SK-N-SH (cell line): Measurements from ENCODE around the gene ATP13A3. TPM values are rescaled to one million over a fixed set of nuclear protein-coding genes. Genes with fewer than 3 reads are reported as not detected.

Experiments
- CTCF ChIA-PET: fragments of 300-600, 350-600 bp; formaldehyde crosslinking; extraction: SDS; loops from one replicate; lab custom pipeline; 2021; lab: Yijun Ruan, JAX
- POLR2A ChIA-PET: fragments of 350-600 bp; sonication (Branson Sonifier 250); formaldehyde crosslinking; extraction: SDS; loops from one replicate; lab custom pipeline; 2020; ENCODE audit warnings: antibody characterized with exemption, inconsistent platforms; lab: Yijun Ruan, JAX
- DNase-seq: peaks from one replicate; pipeline ENCODE4 v3.0.0; 2012
- H2AFZ ChIP-seq: fragments of 200-600 bp; sonication (generic); 2 replicates; pipeline ENCODE4 v1.8.1; 2016; ENCODE audit warnings: antibody characterized with exemption, mild to moderate bottlenecking, low read depth
- H3F3A ChIP-seq: fragments of 200-600 bp; sonication (generic); replicated peaks from 2 replicates; pipeline ENCODE3; 2016; ENCODE audit warnings: antibody characterized with exemption, mild to moderate bottlenecking; ENCODE audit not compliant: insufficient read depth
- H3K27ac ChIP-seq, 2 experiments: fragments of 200-500 bp in 1 of 2; fragments of 200-600 bp in 1 of 2; sonication (Bioruptor generic) in 1 of 2; sonication (generic), shearing (Covaris generic) in 1 of 2; 2 replicates each; pipeline versions ENCODE4 v1.5.1 to v1.6.1; 2014 to 2016; ENCODE audit warnings: low read depth in 2 of 2, inconsistent platforms in 1 of 2, low read length in 1 of 2, mild to moderate bottlenecking in 1 of 2, mixed read lengths in 1 of 2
- H3K27me3 ChIP-seq: fragments of 200-600 bp; sonication (generic), shearing (Covaris generic); 2 replicates; pipeline ENCODE4 v1.6.1; 2016; ENCODE audit warnings: mixed run types; ENCODE audit not compliant: insufficient read depth
- H3K36me3 ChIP-seq, 2 experiments: fragments of 200-500 bp in 1 of 2; fragments of 200-600 bp in 1 of 2; sonication (Bioruptor generic) in 1 of 2; sonication (generic) in 1 of 2; replicated peaks in 1 of 2; 2 replicates each; pipeline versions ENCODE3 to v1.5.1; 2014 to 2016; ENCODE audit warnings: low read length in 1 of 2, mild to moderate bottlenecking in 1 of 2; ENCODE audit not compliant: insufficient read depth in 2 of 2, control insufficient read depth in 1 of 2
- H3K4me1 ChIP-seq, 2 experiments: fragments of 200-500 bp in 1 of 2; fragments of 200-600 bp in 1 of 2; sonication (Bioruptor generic) in 1 of 2; sonication (generic), shearing (Covaris generic) in 1 of 2; 2 replicates each; pipeline versions ENCODE4 v1.5.1 to v1.6.1; 2014 to 2016; ENCODE audit warnings: low read depth in 1 of 2, low read length in 1 of 2, mixed run types in 1 of 2; ENCODE audit not compliant: insufficient read depth in 2 of 2, control insufficient read depth in 1 of 2
- H3K4me2 ChIP-seq: fragments of 200-600 bp; sonication (generic), shearing (Covaris generic); 2 replicates; pipeline ENCODE4 v1.6.1; 2017; ENCODE audit warnings: mixed run types
- H3K4me3 ChIP-seq, 2 experiments: fragments of 200-500 bp in 1 of 2; fragments of 200-600 bp in 1 of 2; sonication (Bioruptor generic) in 1 of 2; sonication (generic), shearing (Covaris generic) in 1 of 2; 2 replicates each; pipeline versions ENCODE4 v1.5.1 to v1.8.1; 2014 to 2016; ENCODE audit warnings: low read depth in 2 of 2, inconsistent platforms in 1 of 2, low read length in 1 of 2, mild to moderate bottlenecking in 1 of 2, mixed read lengths in 1 of 2, moderate library complexity in 1 of 2
- H3K79me2 ChIP-seq: fragments of 200-600 bp; sonication (generic); 2 replicates; pipeline ENCODE4 v1.8.1; 2017; ENCODE audit warnings: mild to moderate bottlenecking; ENCODE audit not compliant: insufficient read depth
- H3K9ac ChIP-seq: fragments of 200-600 bp; sonication (generic); 2 replicates; pipeline ENCODE4 v1.6.1; 2017; ENCODE audit warnings: mixed run types
- H3K9me2 ChIP-seq: fragments of 200-600 bp; sonication (generic); 2 replicates; pipeline ENCODE4 v1.6.1; 2017; ENCODE audit warnings: mixed run types
- H3K9me3 ChIP-seq: fragments of 200-600 bp; sonication (generic); 2 replicates; pipeline ENCODE4 v1.6.1; 2017; ENCODE audit warnings: mixed run types, mild to moderate bottlenecking, moderate library complexity
- H4K20me1 ChIP-seq: fragments of 200-600 bp; sonication (generic); 2 replicates; pipeline ENCODE4 v1.6.1; 2017; ENCODE audit warnings: mild to moderate bottlenecking, mixed run types; ENCODE audit not compliant: insufficient read depth
- CHD2 ChIP-seq: fragments of 150-350 bp; IDR thresholded peaks from 2 replicates; pipeline ENCODE4 v1.6.1; 2018; ENCODE audit warnings: low read length; ENCODE audit not compliant: partially characterized antibody
- ELF1 ChIP-seq: IDR thresholded peaks from 2 replicates; pipeline ENCODE4 v1.4.0; 2012
- EP300 ChIP-seq, 2 experiments: IDR thresholded peaks; 2 replicates each; pipeline versions ENCODE4 v1.4.0 to v1.6.1; 2012; ENCODE audit warnings: borderline replicate concordance in 1 of 2, low read depth in 1 of 2, low read length in 1 of 2
- EZH2phosphoT487 ChIP-seq: fragments of 200-600 bp; sonication (generic); IDR thresholded peaks from 2 replicates; pipeline ENCODE4 v1.6.1; 2017; ENCODE audit warnings: low read depth, mixed run types, mild to moderate bottlenecking, antibody characterized with exemption, moderate library complexity, borderline replicate concordance
- GABPA ChIP-seq: IDR thresholded peaks from 2 replicates; pipeline ENCODE4 v1.4.0; 2012; ENCODE audit warnings: low read depth, mild to moderate bottlenecking
- GATA2 ChIP-seq: sonication (generic); formaldehyde crosslinking; IDR thresholded peaks from 2 replicates; pipeline ENCODE4 v1.5.0; 2020; ENCODE audit warnings: mild to moderate bottlenecking, missing genetic modification reagents
- JUND ChIP-seq: IDR thresholded peaks from 2 replicates; pipeline ENCODE4 v1.4.0; 2012
- NFIC ChIP-seq: IDR thresholded peaks from 2 replicates; pipeline ENCODE4 v1.4.0; 2012; ENCODE audit warnings: borderline replicate concordance
- NRF1 ChIP-seq: IDR thresholded peaks from 2 replicates; pipeline ENCODE4 v1.6.1; 2012; ENCODE audit warnings: low read depth, mild to moderate bottlenecking, low read length
- POLR2AphosphoS5 ChIP-seq: IDR thresholded peaks from 2 replicates; pipeline ENCODE4 v1.6.1; 2012; ENCODE audit warnings: low read depth, low read length
- RAD21 ChIP-seq: IDR thresholded peaks from 2 replicates; pipeline ENCODE4 v1.6.1; 2012; ENCODE audit warnings: mild to moderate bottlenecking, low read length
- RFX5 ChIP-seq: IDR thresholded peaks from 2 replicates; pipeline ENCODE4 v1.6.1; 2012; ENCODE audit warnings: mild to moderate bottlenecking, improper control_type of control experiment, low read length
- SMC3 ChIP-seq: IDR thresholded peaks from 2 replicates; pipeline ENCODE4 v1.6.1; 2012; ENCODE audit warnings: low read depth, low read length, improper control_type of control experiment
- TEAD4 ChIP-seq: IDR thresholded peaks from 2 replicates; pipeline ENCODE4 v1.4.0; 2012; ENCODE audit warnings: mild to moderate bottlenecking, borderline replicate concordance; ENCODE audit not compliant: insufficient read depth
- YY1 ChIP-seq: IDR thresholded peaks from 2 replicates; pipeline ENCODE4 v1.4.0; 2012; ENCODE audit warnings: low read depth, mild to moderate bottlenecking
- WGBS: methylation state at CpG from one replicate; pipeline ENCODE4 v1.1.6; 2017; ENCODE audit warnings: low lambda C conversion rate; 5-methylcytosine and 5-hydroxymethylcytosine counted together
- polyA plus RNA-seq, 3 experiments: library from polyadenylated mRNA; depleted of rRNA; stranded (reverse); fragments of >200 nt; gene quantifications; 2 replicates each; pipeline ENCODE4 v1.2.3, GENCODE V29; 2012
- TF ChIP-seq, protein P1 (sequence below): fragments of 150-350 bp; IDR thresholded peaks from 2 replicates; pipeline ENCODE4 v1.6.1; 2017; ENCODE audit warnings: antibody characterized with exemption, low read length, low read depth, borderline replicate concordance
- TF ChIP-seq, protein P2 (sequence below): IDR thresholded peaks from 2 replicates; pipeline ENCODE4 v1.4.0; 2012; ENCODE audit warnings: low read depth, borderline replicate concordance
- TF ChIP-seq, protein P3 (sequence below): fragments of 200-600 bp; sonication (generic); IDR thresholded peaks from 2 replicates; pipeline ENCODE4 v1.6.1; 2017; ENCODE audit warnings: antibody characterized with exemption, mild to moderate bottlenecking, moderate library complexity
- TF ChIP-seq, protein P4 (sequence below): IDR thresholded peaks from 2 replicates; pipeline ENCODE4 v1.6.1; 2012; ENCODE audit warnings: mild to moderate bottlenecking, low read depth, low read length, moderate library complexity
- TF ChIP-seq, protein P5 (sequence below): fragments of 150-350 bp; IDR thresholded peaks from 2 replicates; pipeline ENCODE4 v1.6.1; 2016; ENCODE audit warnings: mild to moderate bottlenecking, low read depth, low read length
- TF ChIP-seq, protein P6 (sequence below): IDR thresholded peaks from 2 replicates; pipeline ENCODE4 v1.4.0; 2012; ENCODE audit warnings: low read depth

Gene ATP13A3
- polyA plus RNA-seq, 1 of the 3 experiments (the other 2 are of a cell fraction) = 48.2 TPM

DNA sequence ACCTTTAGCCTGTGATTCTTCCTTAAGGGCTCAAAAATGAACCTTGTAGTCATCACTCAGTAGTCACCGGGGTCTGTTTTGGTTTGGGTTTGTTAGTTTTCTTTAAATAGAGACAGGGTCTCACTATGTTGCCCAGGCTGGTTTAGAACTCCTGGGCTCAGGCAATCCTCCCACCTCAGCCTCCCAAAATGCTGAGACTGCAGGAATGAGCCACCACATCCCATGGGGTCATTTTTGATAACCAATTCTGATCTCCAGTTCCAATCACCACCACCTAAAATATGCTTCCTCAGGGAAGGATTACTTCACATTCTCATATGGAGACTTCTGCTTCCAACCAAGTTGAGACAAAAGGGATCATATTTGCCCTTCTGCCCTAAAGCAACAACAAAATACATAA lies 22.1 kb downstream of the ATP13A3 start:
- Histone ChIP-seq H3K27me3 (no peaks in the 10 kb centered on the region), H3K79me2 (peaks cover 100% of the 10 kb centered on the region), H3K9me2 (no peaks in the 10 kb centered on the region), H2AFZ (no peak overlapping the region), H3K4me3 (no peak overlapping the region), H3K4me2 (no peak overlapping the region), H3K9me3 (no peaks in the 10 kb centered on the region), H4K20me1 (peaks cover 71% of the 10 kb centered on the region), H3F3A (peaks cover 18% of the 10 kb centered on the region), H3K4me1 (peaks cover 0 to 18% of the 10 kb centered on the region in 2 experiments; a peak in 3 of 4 replicates), H3K36me3 (peaks cover 10 to 62% of the 10 kb centered on the region in 2 experiments), H3K27ac (no peak overlapping the region), H3K9ac (no peak overlapping the region)
- 100% methylated on average over 1 of the region's 1 CpG for WGBS
- DNase-seq = no peak
- POLR2A ChIA-PET = no interaction called here
- TF ChIP-seq JUND = no peak
- TF ChIP-seq, protein P1, sequence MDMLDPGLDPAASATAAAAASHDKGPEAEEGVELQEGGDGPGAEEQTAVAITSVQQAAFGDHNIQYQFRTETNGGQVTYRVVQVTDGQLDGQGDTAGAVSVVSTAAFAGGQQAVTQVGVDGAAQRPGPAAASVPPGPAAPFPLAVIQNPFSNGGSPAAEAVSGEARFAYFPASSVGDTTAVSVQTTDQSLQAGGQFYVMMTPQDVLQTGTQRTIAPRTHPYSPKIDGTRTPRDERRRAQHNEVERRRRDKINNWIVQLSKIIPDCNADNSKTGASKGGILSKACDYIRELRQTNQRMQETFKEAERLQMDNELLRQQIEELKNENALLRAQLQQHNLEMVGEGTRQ = no peak
- no peak for TF ChIP-seq GABPA
- TF ChIP-seq POLR2AphosphoS5 = no peak
- TF ChIP-seq GATA2 (CRISPR knock-in tag) = no peak
- TF ChIP-seq SMC3 = no peak
- TF ChIP-seq EP300 (IDR thresholded peaks at IDR 0.05; ENCODE audit: borderline replicate concordance in 1 of 2, low read depth in 1 of 2, low read length in 1 of 2) = no peak
- CTCF ChIA-PET = no interaction called here

DNA sequence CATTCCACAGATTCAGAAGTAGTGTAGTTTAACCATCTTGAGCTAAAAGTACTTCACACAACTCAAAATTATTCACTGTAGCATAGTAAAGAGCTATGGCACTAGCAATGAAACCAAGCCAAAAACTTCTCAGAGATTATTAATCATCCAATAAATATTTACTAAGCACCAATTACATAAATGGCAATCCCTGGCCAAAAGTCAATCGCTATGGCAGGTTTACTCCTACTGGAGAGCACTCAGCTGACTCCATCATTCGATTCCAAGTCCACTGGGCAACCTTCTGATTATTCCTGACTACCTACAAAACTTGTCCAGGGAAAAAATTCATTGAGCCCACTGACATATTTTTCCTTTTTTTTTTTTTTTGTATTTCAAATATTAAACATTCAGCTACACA lies 23.9 kb downstream of the ATP13A3 start:
- Histone ChIP-seq H3K9ac (no peak overlapping the region), H3K27ac (no peak overlapping the region), H3K4me2 (no peak overlapping the region), H2AFZ (no peak overlapping the region), H3K4me3 (no peak overlapping the region), H3K4me1 (peaks cover 0 to 14% of the 10 kb centered on the region in 2 experiments; a peak in 3 of 4 replicates), H3F3A (peaks cover 30% of the 10 kb centered on the region), H4K20me1 (peaks cover 63% of the 10 kb centered on the region), H3K27me3 (no peaks in the 10 kb centered on the region), H3K9me2 (no peaks in the 10 kb centered on the region), H3K9me3 (no peaks in the 10 kb centered on the region), H3K36me3 (peaks cover 21 to 76% of the 10 kb centered on the region in 2 experiments), H3K79me2 (peaks cover 100% of the 10 kb centered on the region)
- WGBS = 93% methylated on average over 2 of the region's 2 CpGs
- CTCF ChIA-PET = interaction anchor here (0.8 to 1.2 kb wide), 4 partner anchors 9 to 132 kb away, joined by 3 to 4 read pairs (median 4); no protein-coding TSS in a partner anchor
- DNase-seq = no peak
- POLR2A ChIA-PET = no interaction called here
- TF ChIP-seq NRF1 (no peak), RAD21 (no peak), JUND (no peak), NFIC (no peak), RFX5 (no peak), YY1 (no peak), POLR2AphosphoS5 (no peak), TEAD4 (no peak), ELF1 (no peak), EZH2phosphoT487 (no peak), CHD2 (no peak)
- TF ChIP-seq, protein P2, sequence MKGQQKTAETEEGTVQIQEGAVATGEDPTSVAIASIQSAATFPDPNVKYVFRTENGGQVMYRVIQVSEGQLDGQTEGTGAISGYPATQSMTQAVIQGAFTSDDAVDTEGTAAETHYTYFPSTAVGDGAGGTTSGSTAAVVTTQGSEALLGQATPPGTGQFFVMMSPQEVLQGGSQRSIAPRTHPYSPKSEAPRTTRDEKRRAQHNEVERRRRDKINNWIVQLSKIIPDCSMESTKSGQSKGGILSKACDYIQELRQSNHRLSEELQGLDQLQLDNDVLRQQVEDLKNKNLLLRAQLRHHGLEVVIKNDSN = no peak
- TF ChIP-seq, protein P3, sequence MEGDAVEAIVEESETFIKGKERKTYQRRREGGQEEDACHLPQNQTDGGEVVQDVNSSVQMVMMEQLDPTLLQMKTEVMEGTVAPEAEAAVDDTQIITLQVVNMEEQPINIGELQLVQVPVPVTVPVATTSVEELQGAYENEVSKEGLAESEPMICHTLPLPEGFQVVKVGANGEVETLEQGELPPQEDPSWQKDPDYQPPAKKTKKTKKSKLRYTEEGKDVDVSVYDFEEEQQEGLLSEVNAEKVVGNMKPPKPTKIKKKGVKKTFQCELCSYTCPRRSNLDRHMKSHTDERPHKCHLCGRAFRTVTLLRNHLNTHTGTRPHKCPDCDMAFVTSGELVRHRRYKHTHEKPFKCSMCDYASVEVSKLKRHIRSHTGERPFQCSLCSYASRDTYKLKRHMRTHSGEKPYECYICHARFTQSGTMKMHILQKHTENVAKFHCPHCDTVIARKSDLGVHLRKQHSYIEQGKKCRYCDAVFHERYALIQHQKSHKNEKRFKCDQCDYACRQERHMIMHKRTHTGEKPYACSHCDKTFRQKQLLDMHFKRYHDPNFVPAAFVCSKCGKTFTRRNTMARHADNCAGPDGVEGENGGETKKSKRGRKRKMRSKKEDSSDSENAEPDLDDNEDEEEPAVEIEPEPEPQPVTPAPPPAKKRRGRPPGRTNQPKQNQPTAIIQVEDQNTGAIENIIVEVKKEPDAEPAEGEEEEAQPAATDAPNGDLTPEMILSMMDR = no peak
- TF ChIP-seq, protein P4, sequence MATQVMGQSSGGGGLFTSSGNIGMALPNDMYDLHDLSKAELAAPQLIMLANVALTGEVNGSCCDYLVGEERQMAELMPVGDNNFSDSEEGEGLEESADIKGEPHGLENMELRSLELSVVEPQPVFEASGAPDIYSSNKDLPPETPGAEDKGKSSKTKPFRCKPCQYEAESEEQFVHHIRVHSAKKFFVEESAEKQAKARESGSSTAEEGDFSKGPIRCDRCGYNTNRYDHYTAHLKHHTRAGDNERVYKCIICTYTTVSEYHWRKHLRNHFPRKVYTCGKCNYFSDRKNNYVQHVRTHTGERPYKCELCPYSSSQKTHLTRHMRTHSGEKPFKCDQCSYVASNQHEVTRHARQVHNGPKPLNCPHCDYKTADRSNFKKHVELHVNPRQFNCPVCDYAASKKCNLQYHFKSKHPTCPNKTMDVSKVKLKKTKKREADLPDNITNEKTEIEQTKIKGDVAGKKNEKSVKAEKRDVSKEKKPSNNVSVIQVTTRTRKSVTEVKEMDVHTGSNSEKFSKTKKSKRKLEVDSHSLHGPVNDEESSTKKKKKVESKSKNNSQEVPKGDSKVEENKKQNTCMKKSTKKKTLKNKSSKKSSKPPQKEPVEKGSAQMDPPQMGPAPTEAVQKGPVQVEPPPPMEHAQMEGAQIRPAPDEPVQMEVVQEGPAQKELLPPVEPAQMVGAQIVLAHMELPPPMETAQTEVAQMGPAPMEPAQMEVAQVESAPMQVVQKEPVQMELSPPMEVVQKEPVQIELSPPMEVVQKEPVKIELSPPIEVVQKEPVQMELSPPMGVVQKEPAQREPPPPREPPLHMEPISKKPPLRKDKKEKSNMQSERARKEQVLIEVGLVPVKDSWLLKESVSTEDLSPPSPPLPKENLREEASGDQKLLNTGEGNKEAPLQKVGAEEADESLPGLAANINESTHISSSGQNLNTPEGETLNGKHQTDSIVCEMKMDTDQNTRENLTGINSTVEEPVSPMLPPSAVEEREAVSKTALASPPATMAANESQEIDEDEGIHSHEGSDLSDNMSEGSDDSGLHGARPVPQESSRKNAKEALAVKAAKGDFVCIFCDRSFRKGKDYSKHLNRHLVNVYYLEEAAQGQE = no peak
- TF ChIP-seq, protein P5, sequence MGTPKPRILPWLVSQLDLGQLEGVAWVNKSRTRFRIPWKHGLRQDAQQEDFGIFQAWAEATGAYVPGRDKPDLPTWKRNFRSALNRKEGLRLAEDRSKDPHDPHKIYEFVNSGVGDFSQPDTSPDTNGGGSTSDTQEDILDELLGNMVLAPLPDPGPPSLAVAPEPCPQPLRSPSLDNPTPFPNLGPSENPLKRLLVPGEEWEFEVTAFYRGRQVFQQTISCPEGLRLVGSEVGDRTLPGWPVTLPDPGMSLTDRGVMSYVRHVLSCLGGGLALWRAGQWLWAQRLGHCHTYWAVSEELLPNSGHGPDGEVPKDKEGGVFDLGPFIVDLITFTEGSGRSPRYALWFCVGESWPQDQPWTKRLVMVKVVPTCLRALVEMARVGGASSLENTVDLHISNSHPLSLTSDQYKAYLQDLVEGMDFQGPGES = no peak
- TF ChIP-seq, protein P6, sequence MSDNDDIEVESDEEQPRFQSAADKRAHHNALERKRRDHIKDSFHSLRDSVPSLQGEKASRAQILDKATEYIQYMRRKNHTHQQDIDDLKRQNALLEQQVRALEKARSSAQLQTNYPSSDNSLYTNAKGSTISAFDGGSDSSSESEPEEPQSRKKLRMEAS = no peak
